ENCODE data around the gene MSL1.

Gene MSL1, protein sequence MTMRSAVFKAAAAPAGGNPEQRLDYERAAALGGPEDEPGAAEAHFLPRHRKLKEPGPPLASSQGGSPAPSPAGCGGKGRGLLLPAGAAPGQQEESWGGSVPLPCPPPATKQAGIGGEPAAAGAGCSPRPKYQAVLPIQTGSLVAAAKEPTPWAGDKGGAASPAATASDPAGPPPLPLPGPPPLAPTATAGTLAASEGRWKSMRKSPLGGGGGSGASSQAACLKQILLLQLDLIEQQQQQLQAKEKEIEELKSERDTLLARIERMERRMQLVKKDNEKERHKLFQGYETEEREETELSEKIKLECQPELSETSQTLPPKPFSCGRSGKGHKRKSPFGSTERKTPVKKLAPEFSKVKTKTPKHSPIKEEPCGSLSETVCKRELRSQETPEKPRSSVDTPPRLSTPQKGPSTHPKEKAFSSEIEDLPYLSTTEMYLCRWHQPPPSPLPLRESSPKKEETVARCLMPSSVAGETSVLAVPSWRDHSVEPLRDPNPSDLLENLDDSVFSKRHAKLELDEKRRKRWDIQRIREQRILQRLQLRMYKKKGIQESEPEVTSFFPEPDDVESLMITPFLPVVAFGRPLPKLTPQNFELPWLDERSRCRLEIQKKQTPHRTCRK

GRCh38 chr17:40121181-40122135 lies at the start of gene MSL1:
TSS of gene MSL1 (plus strand) at chr17:40121971. CDS start at chr17:40122613, 642 bp downstream.
- DNase-seq = peak; percentile 39

GRCh38 chr17:40072040-40072734 lies 49.6 kb upstream of the MSL1 start:
- peak; percentile 92 for DNase-seq

- no peak for DNase-seq
Observed at GRCh38 chr17:40072735-40073346, 48.9 kb upstream of the MSL1 start.

- no peak for DNase-seq
Observed at GRCh38 chr17:40073454-40074174, 48.2 kb upstream of the MSL1 start.

GRCh38 chr17:40074175-40074512 lies 47.6 kb upstream of the MSL1 start:
- DNase-seq = no peak

GRCh38 chr17:40074871-40075200 lies 46.9 kb upstream of the MSL1 start:
- no peak for DNase-seq

DNA sequence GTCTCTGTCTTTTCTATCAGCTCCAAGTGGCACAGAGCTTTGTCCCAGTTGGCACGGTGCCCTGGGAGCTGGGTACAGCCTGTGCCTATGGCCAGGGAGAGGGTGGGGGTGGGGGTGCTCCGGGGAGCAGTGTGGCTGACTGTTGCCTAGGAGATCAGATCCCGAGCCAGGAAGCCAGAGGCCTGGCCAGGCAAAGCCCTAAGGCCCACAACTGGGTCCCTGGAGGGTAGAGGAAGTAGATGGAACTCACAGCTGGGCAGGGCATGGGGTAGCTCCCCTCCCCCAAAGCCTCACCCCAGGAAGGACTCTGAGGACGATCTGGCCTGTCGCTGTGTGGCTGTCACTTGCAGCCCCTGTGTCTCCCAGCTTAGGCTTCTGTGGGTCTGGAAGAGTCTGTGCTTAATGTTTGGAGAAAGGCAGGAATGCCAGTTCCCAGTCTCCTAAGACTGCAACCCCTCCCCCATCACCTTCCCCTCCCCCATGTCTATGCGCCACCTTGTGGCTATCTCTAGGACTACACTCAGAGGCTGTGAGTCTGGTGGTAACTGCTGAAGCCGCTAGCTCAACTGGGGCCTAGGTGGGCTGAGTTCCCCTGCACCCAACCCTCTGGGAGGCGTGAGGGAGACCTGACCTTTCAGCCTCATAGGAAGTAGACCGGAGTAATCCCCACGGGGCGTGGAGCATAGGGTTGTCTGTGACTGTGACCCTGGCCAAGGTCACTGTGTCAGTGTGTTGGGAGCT lies 46.4 kb upstream of the MSL1 start:
- DNase-seq = peak; percentile 76

DNA sequence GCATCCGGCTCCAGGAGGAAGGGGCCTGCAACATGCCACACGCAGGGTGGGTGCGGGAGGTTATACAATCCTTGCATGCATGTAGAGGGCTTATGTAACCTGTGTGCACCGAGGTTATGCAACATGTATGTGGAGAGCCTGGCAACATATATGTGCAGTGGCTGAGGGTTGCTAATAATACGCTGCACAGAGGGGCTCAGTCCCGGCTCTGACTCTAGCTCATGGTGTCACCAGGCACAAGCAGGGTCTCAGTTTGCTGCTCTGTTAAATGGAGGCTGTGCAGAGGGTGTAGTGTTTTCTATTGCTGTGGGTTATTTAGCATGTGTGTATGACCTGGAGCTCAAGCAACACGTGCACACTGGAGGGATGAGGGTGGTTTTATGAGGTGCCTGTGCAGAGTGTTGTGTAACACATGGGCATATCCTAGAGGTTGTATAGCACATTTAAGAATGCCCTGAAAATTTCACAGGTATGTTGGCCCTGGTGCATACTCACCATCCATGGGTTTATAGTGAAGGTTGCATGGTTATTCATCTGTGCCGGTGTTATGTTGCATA lies 45.8 kb upstream of the MSL1 start:
- no peak for DNase-seq

DNA sequence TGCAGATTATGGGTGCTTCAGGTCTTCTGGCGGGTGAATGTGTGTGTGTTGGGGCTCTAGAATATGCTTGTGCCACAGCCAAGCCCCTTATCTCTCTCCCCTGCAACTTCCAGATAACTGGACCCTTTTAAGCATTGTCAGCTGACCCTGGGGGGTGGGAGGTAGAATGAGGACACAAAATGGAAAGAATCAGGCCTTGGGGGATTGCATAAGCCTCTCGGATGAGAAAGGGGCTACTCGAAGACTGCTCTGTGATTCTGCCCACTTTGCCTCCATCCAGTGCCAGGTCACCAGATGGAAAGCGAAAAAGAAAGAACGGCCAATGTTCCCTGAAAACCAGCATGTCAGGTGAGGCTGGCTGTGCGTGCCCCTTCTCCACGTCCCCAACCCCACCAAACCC lies 45.2 kb upstream of the MSL1 start:
- no peak for DNase-seq

DNA sequence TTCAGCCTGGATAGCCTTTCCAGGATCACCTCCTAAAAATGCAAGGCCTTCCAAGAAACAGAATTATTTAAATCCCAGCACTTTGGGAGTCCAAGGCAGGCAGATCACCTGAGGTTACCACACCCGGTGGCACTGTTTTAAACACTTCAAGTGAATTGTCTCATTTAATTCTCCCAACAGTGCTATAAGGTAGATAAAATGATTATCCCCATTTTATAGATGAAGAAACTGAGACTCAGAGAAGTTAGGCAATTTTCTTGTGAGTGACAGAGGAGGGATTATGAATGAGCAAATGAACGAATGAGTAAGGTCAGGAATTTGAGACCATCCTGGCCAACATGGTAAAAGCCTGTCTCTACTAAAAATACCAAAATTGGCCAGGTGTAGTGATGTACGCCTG lies 42.2 kb upstream of the MSL1 start:
- no peak for DNase-seq

GRCh38 chr17:40084477-40084876 lies 37.3 kb upstream of the MSL1 start:
- DNase-seq = no peak

- peak; percentile 9 for DNase-seq
Observed at GRCh38 chr17:40086150-40087044, 35.4 kb upstream of the MSL1 start.

DNA sequence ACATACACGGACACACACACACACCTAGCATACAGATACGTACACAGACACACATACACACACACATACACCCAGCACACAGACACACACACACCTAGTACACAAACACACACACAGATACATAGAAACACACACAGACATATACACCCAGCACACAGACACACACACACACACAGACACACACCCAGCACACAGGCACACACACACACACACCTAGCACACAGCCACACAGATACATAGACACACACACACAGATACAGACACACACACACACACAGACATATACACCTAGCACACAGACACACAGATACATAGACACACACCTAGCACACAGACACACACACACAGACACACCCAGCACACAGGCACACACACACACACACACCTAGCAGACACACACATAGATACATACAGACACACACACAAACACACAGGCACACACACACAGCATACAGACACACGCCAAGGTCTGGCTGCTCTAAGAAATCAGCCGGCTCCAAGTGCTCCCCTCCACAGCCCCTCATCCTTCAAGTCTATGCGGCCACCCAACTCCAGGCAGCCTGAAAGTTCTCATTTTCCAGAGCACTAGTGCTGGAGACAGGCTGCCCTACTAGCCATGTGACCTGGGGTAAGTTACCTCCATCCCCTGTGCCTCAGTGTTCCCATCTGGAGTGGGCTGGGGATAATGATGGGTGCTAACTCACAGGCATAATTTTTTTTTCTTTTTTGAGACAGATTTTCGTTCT lies 34.5 kb upstream of the MSL1 start:
- DNase-seq = no peak

DNA sequence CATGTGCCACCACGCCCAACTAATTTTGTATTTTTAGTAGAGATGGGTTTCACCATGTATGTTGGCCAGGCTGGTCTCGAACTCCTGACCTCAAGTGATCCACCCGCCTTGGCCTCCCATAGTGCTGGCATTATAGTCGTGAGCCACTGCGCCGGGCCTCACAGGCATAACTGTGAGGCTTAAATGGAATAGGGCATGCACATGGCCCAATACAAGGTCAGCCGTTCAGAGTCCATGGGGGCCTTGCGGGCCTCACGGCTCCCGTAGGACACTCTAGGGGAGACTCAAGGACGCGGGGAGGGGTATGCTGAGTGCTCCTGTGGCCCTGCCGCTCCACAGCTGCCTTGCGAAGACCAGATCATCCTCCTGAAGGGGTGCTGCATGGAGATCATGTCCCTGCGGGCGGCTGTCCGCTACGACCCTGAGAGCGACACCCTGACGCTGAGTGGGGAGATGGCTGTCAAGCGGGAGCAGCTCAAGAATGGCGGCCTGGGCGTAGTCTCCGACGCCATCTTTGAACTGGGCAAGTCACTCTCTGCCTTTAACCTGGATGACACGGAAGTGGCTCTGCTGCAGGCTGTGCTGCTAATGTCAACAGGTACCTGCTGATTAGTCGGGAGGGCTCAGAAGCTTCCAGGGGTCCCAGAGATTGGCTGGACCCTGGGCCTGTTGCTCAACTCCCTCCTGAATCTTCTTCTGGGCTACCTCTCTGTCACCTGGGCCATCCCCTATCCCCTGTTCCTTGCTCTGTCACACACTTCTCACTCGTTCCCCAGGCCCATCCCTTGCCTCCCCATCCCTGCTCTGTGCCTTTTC lies 33.7 kb upstream of the MSL1 start:
- no peak for DNase-seq

GRCh38 chr17:40089077-40089895 lies 32.5 kb upstream of the MSL1 start:
- DNase-seq = no peak

DNA sequence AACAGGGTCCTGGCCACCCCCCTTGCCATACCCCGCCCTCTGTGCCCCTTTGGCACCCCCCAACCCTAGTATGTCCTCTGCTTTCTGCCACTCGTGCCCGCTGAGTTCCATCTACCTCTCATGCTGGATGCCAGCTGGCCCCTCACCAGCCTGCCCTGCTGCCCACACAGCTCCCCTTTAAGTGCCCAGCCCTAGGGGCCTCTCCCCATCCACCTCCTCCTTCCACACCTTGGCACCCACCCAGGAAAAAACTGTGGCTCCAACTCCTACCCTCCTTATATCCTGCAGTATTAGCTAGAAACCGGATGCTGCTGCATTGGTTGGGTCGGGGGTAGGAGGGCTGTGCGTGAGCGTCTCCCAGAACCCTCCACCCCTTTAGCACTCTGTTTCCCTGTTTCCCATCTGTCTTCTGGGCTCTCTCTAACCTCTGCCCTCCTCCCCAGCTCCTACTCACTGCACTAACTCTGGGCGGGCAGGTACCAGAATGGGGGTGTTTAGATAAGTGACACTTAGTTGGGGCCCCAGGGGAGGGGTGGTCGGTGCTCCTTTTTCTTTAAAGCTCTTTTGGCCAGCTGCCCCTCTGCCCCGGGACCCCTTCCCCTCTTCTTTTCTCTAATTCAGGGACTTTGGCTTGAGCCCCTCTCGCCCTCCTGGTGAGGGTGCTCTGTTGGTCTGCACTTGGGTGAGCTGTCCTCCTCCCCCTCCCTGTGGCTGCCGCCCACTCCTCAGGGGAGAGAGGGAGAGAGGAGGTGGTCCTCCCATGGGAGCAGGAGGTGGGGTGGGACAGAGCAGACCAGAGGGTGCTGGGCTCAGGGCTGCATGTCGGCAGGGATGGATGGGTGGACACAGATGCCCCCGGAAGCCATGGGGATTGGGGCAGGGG lies 31.3 kb upstream of the MSL1 start:
- DNase-seq = no peak

Data from NCI-H2029 (cell line).